Liver (tissue), 3 donors: ENCODE measurements around the gene PKNOX1.

Source experiments
- CTCF ChIP-seq: fragments of 150-350 bp; IDR thresholded peaks from 2 replicates; pipeline ENCODE4 v1.5.1; 2017; ENCODE audit warnings: improper control_type of control experiment, low read depth, low read length; ENCODE audit not compliant: missing input control
- EGR1 ChIP-seq, 2 donors: IDR thresholded peaks; 2 replicates each; pipeline ENCODE4 v1.6.1; 2016 to 2018; ENCODE audit warnings: antibody characterized with exemption in 2 of 2, low read depth in 2 of 2
- JUND ChIP-seq, 2 donors: IDR thresholded peaks; 2 replicates each; pipeline ENCODE4 v1.6.1; 2016; ENCODE audit warnings: antibody characterized with exemption in 2 of 2
- MAX ChIP-seq: IDR thresholded peaks from 2 replicates; pipeline ENCODE4 v1.6.1; 2016; ENCODE audit warnings: antibody characterized with exemption
- RAD21 ChIP-seq, 2 donors: IDR thresholded peaks; 2 replicates each; pipeline ENCODE4 v1.6.1; 2016; ENCODE audit warnings: antibody characterized with exemption in 2 of 2, mild to moderate bottlenecking in 2 of 2
- REST ChIP-seq: IDR thresholded peaks from 2 replicates; pipeline ENCODE4 v1.6.1; 2016; ENCODE audit warnings: antibody characterized with exemption, mild to moderate bottlenecking
- SP1 ChIP-seq: IDR thresholded peaks from 2 replicates; pipeline ENCODE4 v1.6.1; 2018; ENCODE audit warnings: antibody characterized with exemption, mild to moderate bottlenecking
- YY1 ChIP-seq: IDR thresholded peaks from 2 replicates; pipeline ENCODE4 v1.6.1; 2016; ENCODE audit warnings: antibody characterized with exemption, mild to moderate bottlenecking
- ZBTB33 ChIP-seq: IDR thresholded peaks from 2 replicates; pipeline ENCODE4 v1.6.1; 2016; ENCODE audit warnings: antibody characterized with exemption
- donor health status: healthy.
- donor health status: healthy.

GRCh38 chr21:42989816-42990650, 15.7 kb downstream of the PKNOX1 start:
- TF ChIP-seq RAD21 (IDR thresholded peaks at IDR 0.05) (no peak), CTCF (no peak), ZBTB33 (no peak), SP1 (no peak), YY1 (no peak), MAX (no peak), EGR1 (IDR thresholded peaks at IDR 0.05; ENCODE audit: low read depth in 2 of 2) (no peak), REST (no peak), JUND (IDR thresholded peaks at IDR 0.05) (no peak)
